Activated CD4-positive, alpha-beta T cell treated with anti-CD3 and anti-CD28 coated beads, Interleukin-2, amount 50 U/mL, for 48 hours (primary cell): ENCODE data around the gene PAK6.
A peak's percentile ranks its signal among the peaks of the same experiment; 100 is the strongest.

ENCODE experiments used
- DNase-seq, 2 experiments: peaks; one replicate each; pipeline ENCODE4 v3.0.0-alpha.2; 2020

PAK6 gene

DNA sequence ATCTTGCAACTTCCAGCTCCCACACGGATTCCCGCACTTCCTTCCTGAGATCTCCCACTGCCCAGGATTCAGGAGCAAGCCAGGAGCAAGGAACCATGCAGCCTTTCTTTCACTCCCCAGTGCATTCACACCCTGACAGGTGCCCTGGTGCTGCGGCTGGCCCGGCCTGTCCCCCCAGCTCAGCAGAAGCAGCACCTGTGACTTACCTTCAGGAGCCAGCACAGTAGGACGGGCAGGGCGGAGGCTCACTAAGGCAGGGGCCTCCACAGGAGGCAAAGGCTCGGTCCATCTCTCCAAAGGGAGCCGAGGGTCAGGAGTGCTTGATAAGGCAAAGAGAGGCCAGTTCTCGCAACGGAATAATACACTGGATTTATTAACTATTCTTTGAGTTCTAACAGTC, 39.2 kb downstream of the PAK6 start:
- DNase-seq, result no peak

DNA sequence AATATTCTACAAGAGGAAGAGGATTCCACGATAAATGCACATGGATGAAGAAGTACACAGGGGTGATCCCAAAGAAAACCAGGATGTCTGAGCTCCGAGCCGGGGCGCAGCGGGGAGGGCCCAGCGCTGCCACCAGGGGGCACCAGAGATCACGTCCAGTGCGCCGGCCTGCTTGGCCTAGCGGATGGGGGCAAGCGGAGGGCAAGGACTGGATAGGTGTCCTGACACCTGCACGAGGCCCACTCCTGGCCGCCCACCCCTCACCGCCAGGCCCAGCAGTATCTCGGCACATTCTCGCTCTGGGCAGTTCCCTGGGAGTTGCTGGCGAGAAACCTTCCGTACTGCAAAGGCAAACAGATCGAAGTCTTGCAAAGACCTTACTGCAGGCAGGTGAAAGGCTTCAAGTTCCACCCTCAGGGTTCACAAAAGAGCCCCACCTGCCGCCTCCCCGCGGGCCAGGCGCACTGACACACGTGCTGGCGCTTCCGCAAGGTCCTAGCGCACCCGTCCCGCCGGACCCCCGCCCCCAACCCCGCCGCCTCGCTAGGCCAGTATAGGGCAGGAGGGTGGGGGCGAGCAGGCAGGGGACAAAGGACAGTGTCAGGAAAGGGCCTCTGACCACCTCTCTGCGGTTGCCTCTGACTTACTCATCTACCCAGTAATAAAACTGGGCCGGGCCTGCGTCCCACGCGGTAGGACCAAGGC, 40.7 kb downstream of the PAK6 start:
- peak; percentile 79 to 81 for DNase-seq

DNA sequence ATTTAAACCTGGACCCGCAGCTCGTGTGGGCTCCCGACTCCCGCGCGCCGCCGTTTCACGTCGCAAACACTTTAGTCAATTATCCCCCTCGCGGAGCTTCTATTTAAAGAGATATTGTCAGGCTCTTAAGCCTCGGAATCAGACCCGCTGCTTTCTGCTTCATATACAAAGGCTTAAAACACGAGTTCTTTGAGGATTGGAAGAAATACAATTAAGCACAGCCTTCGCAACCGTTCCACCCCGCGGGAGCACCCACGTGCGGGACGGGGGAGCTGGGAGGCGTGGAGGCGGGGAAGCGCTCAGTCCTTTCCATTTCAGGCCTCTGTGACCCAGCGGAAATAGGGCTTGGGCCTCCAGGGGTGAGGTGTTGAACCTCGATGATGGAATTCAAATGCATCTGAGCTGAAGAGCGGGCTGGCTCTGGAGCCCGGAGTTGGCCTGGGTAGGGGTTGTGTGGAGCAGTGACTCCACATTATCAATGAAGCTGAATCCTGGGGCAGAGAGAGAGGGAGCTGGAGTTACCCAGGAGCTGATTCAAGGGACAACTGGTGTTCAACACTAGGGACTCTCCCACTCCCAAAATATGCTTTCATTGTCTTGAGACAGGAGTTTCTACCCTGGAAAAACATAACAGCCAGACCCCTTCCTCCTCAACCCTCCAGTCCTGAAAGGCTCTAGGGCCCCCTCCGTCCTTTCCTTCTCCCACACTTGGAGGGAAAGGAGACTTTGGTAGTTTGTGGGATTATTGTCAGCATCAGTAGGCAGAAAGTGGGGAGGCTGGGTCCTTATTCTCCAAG, 41.6 kb downstream of the PAK6 start:
- DNase-seq, result no peak

DNA sequence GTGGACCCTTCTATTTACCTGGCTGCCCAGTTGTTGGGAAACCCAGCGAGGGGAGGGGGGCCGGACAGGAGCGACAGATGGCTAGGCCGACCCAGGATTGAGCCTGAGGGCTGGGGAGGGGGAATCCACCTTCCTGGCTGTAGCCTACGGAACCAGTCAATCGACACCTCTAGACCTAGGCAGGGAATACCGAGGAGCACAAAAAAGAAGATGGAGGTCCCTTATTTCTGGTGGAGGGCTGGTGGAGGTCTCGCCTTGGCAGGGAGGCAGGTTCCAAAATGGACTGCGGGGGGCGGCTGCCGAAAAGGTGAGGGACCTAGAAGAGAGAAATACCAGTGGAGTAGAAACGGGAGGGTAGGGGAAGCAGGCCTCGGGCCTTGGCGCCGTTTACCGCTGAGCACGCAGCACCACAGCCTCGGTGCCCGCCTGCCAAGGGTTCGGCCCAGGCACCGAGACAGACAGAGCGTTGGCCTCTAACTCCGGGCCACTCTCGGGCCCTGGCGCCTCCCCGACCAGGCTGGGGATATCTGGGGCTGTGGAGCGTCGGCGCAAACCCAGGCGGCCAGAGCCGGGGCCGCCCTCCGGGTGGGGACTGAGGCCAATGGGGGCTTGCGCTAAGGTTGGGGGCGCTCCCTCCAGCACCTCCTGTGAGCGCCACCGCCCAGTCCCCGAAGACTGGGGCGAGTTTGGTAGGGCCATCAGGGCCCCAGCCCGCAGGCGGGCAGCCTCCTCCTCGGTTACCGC, 42.4 kb downstream of the PAK6 start:
- DNase-seq, result no peak

DNA sequence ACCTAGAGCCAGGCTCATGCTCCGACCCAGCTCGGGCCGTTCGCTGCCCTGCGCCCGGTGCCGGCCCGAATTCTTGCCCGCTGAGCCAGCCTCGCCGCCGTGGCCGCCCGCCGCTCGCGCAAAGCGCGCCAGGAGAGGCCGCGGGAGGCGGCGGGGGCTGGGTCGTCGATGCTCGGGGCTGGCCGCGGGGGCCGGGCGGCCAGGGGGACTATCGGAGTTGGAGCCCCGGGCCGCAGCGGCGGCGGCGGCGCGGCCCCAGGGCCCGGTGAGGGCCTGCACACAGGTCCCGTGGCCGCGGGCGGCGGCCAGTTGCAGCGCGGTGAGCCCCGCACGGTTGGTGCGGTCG, 42.9 kb downstream of the PAK6 start:
- DNase-seq, result no peak

DNA sequence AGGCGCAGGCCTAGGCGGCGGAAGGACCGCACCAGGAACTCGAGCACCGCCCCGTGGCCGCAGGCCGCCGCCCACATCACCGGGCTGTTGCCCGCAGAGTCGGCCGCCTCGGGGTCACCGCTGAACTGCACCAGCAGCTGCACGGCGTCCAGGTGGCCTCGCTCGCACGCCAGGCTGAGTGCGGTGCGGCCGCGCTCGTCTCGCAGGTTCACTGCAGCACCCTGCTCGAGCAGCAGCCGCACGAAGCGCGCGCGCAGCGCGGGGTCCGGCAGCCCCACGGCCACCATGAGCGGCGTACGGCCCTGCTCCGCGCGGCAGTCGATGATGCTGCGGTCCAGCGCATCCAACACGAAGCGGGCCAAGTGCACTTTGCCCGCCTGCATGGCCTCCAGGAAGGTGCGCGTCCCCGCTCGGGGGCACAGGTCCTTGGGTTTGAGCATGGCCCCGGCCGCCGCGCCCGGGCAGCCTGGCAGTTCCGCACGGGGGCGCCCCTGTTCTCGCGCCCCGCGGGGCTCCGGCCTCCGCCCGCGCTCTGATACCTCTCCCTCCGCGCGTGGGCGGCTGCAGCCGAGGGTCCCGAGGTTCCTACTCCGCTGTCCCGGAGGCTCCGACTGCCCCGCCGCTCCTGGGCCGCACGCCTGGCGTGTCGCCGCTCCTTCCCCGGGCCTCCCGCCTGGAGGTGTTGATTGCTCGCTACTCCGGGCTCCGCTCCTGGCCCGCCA, 43.4 kb downstream of the PAK6 start:
- DNase-seq, result peak; percentile 49 to 60

DNA sequence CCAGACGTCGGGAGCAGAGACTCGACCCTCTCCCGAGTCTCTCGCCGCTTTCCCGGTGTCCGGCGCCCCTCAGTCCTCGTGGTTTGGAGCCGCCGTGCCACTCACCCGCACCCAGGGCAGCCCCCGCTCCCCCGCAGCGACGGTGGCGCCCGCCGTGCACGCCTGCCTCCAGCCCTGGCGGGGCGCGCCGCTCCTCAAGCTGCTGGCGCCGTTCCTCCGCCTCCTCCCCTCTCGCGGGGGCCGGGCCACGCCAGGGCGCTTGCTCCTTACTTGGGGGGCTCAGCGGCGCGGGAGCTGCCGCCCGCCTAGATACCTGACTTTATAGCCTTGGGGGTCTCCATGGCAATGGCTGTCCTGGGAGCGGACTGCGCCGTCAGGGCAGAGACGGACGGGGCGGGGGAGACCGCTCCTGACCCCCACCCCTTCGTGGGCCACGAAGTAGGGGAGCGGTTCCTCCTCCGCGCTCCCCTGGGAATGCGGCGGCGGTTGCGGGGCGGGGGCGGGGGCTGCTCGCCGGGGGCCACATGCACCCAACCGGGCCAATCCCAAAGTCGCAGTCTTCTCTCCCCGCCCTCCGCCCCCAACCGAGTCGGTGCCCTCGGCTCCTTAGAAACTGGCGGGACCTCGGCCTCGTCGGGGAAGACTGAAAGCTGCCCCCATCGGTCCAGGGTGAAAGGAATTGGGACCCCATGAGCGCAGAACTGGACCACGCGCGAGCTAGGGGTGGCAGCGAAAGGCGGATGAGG, 44.2 kb downstream of the PAK6 start, which contains the start of gene ANKRD63:
Gene ANKRD63 (minus strand): TSS at position 196 of the 746 bp plus-strand sequence. CDS start 478 bp downstream, outside the sequence.
- DNase-seq, result no peak

DNA sequence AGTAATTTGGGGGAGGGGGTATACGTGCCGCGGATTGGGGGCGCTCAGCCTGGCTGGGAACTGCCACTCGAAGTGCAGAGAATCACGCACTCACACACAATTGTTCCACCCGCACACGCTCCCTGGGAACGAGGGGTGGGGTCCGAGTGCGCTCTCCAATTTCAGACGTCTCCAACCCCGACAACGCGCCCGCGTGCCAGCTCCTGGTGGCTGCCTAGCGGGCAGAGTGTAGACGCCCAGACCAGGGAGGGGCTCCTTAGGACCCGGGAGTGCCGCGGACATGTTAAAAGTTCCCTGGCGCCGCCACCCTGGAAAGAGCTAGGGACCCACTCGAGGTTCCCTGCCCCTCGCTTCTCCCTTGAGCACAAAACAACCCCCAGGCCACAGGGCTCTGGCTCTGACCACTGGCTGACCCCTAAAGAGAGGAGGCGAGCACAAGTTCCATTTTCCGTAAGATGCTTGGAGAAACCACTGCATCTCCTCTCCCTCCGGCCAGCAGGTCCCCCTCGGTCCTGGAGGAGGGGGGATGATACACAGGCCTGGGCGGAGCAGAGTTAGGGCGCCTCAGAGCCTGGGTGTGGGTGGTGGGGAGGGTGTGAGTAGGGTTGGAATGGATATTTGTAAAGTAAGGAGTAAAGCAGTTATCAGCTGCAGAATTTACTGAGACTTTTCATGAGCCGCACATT, 44.9 kb downstream of the PAK6 start:
- DNase-seq, result no peak

DNA sequence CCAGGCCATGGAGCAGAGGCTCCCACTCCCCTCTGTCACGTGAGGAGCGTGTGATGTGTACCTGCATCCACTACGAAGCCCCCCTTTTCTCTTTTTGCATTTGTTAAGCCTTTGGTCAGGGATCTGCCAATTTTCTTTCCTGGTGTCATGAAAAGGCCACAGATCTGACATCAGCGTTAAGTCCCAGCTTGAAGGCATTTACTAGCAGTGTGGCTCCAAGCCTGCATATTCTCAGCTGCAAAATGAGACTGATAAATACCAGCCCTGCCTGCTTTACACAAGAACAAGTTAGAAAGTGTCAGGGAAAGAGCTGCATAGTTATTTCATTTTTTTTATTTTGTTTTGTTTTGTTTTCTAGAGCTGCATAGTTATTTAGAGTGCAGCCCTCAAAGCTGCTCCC, 46.3 kb downstream of the PAK6 start:
- DNase-seq, result no peak

DNA sequence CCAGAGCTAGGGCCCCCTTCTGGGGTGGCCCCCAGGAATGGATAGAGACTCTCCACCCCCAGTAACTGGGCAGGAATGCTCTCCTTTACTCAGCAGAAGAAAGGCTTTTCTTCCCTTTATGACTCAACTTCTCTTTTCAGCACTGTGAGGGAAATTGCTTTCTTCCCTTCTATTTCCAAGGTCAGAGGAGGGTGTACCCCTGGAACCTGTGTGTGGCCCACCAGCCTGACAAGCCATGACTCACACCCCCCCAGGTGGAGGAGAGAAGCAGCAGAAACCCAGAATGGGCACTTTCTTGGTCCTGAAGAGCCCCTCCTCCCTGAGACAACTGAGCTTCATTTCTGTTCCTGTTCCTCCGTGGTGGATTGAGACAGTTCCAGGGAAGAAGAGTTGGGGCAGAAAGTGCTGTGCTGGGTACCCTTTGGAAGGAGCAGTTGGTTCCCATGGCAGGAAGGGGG, 46.7 kb downstream of the PAK6 start:
- DNase-seq, result no peak

DNA sequence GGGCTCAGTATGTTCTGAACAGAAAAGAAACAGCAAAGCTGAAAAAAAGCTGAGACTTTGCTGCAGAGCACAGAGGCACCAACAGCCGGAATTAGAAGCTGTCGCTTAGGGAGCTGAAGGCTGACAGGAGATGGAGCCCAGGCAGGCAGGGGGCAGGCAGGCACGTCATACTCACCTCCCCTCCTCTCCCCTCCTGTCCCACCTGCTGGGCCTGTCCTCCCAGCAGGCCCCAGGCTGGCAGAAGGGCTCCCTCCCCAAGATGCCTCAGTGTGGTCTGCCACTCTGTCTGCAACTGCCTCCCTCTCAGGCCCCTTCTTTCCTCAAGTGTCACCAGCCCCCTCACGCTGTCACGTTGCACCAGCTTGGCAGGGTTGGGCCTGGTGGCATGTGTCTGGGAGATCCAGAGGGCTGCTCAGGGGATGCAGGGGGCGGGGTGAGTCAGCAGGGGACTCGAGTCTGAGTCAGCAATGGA, 47.2 kb downstream of the PAK6 start:
- no peak for DNase-seq

DNA sequence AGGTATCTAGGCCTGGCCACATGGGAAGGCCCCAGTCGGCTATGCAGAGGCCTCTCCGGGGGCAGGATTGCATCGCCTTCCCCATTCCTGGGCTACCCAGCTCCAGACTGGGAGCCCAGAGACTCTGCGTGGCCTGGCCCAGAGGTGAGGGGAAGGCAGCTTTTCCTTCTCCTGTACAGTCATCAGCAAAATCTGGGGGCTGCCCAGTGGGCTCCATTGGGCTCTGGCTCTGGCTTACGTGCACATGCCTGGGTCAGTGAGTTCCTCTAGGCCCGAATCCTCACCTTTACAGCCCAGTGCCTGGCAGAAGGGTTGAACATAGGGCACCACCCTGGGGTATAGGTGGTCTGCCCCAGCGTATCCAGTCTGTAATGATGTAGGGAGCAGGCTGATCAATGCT, 47.9 kb downstream of the PAK6 start:
- DNase-seq, result no peak

DNA sequence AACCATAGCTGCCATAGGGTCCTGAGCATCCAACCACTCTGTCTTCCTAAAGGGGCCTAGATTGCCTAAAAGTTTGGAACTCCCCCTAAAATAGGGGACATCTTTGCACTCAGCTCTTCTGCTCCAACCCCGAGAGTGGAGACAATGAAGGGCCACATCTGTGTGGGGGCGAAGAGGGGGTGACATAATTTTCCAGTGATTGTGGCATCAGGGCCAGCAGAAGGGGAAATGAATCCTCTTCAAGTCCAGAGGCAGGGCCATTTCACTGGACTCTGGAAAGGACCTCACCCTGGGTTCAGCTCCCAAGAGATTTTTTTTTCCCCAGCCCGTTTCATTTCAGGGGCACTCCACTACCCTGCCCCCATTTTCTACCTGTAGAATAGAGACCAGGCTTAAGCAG, 48.6 kb downstream of the PAK6 start:
- no peak for DNase-seq

DNA sequence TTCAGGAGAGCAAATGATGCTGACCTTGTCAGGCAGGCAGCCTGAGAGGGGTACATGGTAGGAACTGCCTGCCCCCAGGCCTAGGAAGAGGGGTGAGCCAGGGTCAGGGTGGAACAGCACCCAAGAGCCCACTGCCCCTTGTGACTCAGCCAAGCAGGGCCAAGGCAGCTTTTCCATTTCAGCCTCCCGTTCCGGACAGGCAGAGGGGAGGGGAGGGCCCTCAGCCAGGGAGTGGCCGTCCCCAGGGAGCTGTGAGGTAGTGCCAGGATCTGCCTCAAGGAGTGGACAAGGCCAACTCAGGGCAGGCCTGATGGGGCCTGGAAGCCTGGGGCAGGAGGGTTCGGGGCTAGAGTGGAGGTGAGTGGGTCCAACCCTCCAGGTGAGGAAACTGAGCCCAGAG, 49.1 kb downstream of the PAK6 start:
- DNase-seq, result no peak

DNA sequence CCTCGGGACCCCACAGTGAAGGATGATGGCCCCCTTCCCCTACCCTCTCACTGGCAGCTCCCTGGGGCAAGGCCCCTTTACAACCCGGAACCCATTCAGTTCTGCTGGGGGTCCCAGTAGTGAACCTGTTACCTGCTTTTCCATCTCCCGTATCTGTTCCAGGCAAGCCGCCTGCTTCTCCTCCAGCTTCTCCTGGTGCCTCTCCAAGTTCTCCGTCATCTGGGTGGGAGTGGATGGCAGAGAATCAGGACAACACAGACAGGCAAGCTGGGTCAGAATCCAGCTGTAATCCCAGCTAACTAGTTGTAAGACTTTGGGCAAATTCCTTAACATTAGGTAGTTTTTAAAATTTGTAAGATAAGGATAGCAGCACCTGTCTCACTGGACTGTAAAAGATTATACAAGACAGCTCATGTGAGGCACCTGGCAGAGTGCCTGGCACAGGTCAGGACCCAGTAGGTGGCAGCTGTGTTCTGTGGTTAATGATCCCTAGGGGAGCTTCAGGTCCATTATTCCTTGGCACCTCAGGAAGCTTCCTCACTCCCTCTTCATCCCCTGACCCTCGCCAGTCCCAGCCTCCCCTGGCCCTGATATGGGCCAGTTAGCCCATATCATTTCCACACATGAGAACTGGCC, 50.4 kb downstream of the PAK6 start:
- no peak for DNase-seq

DNA sequence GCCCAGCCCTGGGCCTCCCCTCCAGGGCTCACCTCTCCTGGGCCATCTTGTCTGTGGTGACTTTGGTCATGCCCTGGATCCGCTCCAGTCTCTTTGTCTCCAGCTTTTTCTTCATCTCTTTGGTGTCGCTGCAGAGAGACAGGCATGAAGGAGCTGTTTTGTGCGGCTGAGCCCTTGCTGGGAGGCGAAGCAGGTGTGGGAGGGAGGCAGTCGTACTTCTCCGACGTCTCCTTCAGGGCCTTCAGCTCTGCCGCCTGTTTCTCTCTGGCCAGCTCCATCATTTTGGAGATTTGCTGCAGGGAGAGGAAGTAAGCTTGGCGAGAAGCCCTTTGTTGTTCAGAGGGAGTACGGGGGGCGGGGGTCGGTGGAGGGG, 51.7 kb downstream of the PAK6 start:
- DNase-seq, result no peak

DNA sequence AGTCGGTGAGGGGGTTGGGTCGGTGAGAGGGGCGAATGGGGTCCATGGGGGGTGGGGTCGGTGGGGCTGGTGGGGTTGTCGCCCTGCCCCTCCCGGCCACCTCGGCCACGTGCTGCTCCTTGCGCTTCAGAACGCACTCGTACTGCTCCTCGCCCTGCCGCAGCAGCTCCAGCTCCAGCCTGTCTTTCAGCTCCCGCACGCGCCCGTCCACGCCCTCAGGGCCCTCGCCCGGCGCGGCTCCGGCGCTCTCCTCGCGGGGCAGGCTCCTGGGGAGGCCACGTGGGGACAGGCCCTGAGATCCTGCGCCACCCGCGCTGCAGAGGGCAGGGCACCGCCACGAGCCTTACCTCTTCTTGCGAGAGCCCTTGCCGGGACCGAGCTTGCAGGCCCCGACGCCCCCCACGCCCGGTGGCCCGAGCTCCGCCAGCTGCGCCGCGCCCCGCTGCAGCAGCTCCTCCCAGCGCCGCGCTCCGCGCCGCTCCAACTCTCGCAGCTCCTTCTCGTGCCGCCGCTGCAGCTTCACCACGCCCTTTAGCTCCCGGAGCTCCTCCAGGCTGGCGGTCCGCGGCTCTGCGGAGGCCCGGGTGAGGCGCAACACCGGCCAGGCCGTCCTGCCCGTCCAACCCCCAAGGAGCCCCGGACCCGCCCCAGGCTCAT, 52.2 kb downstream of the PAK6 start:
- DNase-seq, result no peak

DNA sequence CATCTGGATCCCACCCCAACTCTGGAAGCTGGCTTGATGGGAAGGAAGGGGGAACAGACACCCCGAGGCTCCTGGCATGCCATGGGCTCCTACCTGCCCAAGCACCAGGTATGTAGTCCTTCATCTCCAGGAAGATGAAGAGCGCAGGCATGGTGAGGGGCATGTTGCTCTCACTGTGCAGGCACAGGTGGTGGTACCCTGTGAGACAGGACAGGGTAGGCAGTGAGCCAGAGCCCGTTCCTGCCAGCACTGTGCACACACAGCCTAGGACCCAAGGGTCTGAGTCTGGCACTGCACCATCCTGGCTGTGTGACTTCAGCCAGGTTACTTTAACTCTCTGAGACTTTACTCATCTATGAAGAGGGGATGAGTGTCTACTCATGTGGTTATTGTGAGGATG, 53.4 kb downstream of the PAK6 start:
- no peak for DNase-seq

DNA sequence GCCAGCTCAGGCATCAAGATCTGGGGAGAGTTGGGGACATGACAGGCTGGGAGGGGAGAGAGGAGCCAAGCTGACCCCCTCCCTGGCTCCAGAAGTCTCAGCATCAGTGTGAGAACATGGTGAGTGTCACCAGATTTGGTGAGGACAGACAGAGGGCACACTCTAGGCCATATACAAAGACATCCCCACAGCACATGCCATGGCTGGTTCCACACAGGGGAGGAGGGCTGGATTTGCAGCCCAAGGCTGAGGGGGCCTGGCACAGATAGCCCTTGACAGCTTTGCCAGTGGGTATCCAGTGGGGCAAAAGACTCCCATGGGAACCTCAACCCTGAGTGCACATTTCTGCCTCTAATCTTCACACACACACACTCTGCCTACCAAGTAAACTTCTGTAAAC, 54.1 kb downstream of the PAK6 start:
- DNase-seq, result no peak
